ENCODE results near the gene CENPF.
"Not testable (repeated sequence)": the region's sequence is repeated elsewhere in the genome, so short reads cannot be mapped to it uniquely, and the experiment has no call there.

Gene CENPF

GRCh38 chr1:214673576-214673975 lies 70.6 kb downstream of the CENPF start:
- H3K4me3 ChIP-seq (ENCODE audit: low read depth, low read length), result no peak overlapping the region
- ChIA-PET POLR2A (no interaction called here), CTCF (no interaction called here)
- TF ChIP-seq, protein P1, sequence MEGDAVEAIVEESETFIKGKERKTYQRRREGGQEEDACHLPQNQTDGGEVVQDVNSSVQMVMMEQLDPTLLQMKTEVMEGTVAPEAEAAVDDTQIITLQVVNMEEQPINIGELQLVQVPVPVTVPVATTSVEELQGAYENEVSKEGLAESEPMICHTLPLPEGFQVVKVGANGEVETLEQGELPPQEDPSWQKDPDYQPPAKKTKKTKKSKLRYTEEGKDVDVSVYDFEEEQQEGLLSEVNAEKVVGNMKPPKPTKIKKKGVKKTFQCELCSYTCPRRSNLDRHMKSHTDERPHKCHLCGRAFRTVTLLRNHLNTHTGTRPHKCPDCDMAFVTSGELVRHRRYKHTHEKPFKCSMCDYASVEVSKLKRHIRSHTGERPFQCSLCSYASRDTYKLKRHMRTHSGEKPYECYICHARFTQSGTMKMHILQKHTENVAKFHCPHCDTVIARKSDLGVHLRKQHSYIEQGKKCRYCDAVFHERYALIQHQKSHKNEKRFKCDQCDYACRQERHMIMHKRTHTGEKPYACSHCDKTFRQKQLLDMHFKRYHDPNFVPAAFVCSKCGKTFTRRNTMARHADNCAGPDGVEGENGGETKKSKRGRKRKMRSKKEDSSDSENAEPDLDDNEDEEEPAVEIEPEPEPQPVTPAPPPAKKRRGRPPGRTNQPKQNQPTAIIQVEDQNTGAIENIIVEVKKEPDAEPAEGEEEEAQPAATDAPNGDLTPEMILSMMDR (IDR thresholded peaks at IDR 0.05; ENCODE audit: insufficient read depth, low read length, missing control alignments), result no peak
- no peak for DNase-seq (ENCODE audit: low read depth, low spot score)

DNA sequence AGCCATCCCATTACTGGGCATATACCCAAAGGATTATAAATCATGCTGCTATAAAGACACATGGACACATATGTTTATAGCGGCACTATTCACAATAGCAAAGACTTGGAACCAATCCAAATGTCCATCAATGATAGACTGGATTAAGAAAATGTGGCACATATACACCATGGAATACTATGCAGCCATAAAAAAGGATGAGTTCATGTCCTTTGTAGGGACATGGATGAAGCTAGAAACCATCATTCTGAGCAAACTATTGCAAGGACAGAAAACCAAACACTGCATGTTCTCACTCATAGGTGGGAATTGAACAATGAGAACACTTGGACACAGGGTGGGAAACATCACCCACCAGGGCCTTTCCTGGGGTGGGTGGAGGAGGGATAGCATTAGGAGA lies 72.5 kb downstream of the CENPF start:
- H3K4me3 ChIP-seq (ENCODE audit: low read depth, low read length); POLR2A ChIA-PET; DNase-seq (ENCODE audit: low read depth, low spot score): not testable (repeated sequence)
- CTCF ChIA-PET, result interaction anchor here (1.0 kb wide), 1 partner anchor 471 kb away, joined by 3 read pairs; no protein-coding TSS in a partner anchor

DNA sequence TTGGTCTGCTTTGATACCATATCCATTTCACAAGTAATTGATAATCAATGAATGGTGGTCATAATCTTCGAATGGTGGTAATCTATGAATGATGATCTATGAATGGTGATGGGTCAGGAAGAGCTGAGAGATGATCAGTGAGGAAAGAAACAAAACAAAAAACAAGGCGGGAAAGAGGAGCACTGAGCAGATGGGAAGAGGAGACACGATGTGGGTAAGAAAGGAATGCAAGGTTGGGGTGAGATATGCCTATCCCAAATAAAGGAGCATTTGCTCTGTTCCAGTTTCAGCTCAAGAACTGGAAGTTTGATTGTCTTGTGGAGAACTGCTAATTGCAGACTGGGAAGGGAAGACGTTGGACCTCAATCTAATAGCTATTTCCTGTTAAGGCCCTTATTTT lies 73.8 kb downstream of the CENPF start:
- no peak for DNase-seq (ENCODE audit: low read depth, low spot score)
- no peak overlapping the region for H3K4me3 ChIP-seq (ENCODE audit: low read depth, low read length)
- POLR2A ChIA-PET, result no interaction called here
- TF ChIP-seq, protein P1 (IDR thresholded peaks at IDR 0.05; ENCODE audit: insufficient read depth, low read length, missing control alignments), result no peak
- CTCF ChIA-PET, result interaction anchor here (1.2 to 1.3 kb wide), 3 partner anchors 20 to 847 kb away, joined by 3 to 4 read pairs (median 3); no protein-coding TSS in a partner anchor

- no peak for DNase-seq (ENCODE audit: low read depth, low spot score)
- no peak overlapping the region for H3K4me3 ChIP-seq (ENCODE audit: low read depth, low read length)
- ChIA-PET CTCF (interaction anchor here (1.3 kb wide), 1 partner anchor 17 kb away, joined by 4 read pairs; no protein-coding TSS in a partner anchor), POLR2A (no interaction called here)
- TF ChIP-seq, protein P1 (IDR thresholded peaks at IDR 0.05; ENCODE audit: insufficient read depth, low read length, missing control alignments), result no peak
These were observed 75.0 kb downstream of the CENPF start for GRCh38 chr1:214677945-214678344.

GRCh38 chr1:214678386-214678785 lies 75.4 kb downstream of the CENPF start:
- ChIA-PET CTCF (interaction anchor here (1.3 kb wide), 1 partner anchor 17 kb away, joined by 4 read pairs; no protein-coding TSS in a partner anchor), POLR2A (no interaction called here)
- no peak for DNase-seq (ENCODE audit: low read depth, low spot score)
- no peak overlapping the region for H3K4me3 ChIP-seq (ENCODE audit: low read depth, low read length)
- TF ChIP-seq, protein P1 (IDR thresholded peaks at IDR 0.05; ENCODE audit: insufficient read depth, low read length, missing control alignments), result no peak

DNA sequence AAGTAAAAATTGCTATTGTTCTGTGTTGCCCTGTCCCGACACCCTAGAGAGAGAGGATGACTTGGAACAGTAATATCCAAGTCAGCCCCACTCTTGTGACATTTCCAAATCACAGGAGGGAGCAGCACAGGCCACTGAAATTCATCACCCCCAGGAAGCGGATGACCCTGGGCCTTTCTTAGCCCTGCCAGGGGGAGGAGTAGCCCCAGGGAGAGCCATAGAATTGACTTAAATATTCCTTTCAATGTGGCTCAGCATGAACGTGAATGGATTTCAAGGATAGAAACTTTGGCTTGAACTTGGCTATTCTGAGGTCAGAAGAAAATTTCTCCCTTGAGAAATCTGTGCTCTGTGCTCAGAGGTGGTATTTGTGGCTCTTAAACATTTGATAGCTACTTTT lies 80.6 kb downstream of the CENPF start:
- POLR2A ChIA-PET, result no interaction called here
- CTCF ChIA-PET, result no interaction called here
- TF ChIP-seq, protein P1 (IDR thresholded peaks at IDR 0.05; ENCODE audit: insufficient read depth, low read length, missing control alignments), result no peak
- no peak overlapping the region for H3K4me3 ChIP-seq (ENCODE audit: low read depth, low read length)
- no peak for DNase-seq (ENCODE audit: low read depth, low spot score)

GRCh38 chr1:214685906-214686305 lies 82.9 kb downstream of the CENPF start:
- H3K4me3 ChIP-seq (ENCODE audit: low read depth, low read length), result no peak overlapping the region
- TF ChIP-seq, protein P1 (IDR thresholded peaks at IDR 0.05; ENCODE audit: insufficient read depth, low read length, missing control alignments), result no peak
- no peak for DNase-seq (ENCODE audit: low read depth, low spot score)
- ChIA-PET CTCF (interaction anchor here (1.3 kb wide), 1 partner anchor 26 kb away, joined by 4 read pairs; no protein-coding TSS in a partner anchor), POLR2A (no interaction called here)
